WTC11 (cell line): ENCODE measurements around the gene PTPRJ. TPM values are rescaled to one million over a fixed set of nuclear protein-coding genes. Genes with fewer than 3 reads are reported as not detected.

ENCODE experiments used
- ATAC-seq: fragments of 200-7000 bp; cut with Tn5 transposase; 2 replicates; pipeline ENCODE4 v1.10.0; 2021; ENCODE audit warnings: mild to moderate bottlenecking, moderate library complexity
- CTCF ChIA-PET: fragments of 300-600 bp; sonication (Branson Sonifier 250); formaldehyde crosslinking; loops from one replicate; lab custom pipeline; 2021; ENCODE audit warnings: antibody characterized with exemption; lab: Charles Lee
- POLR2A ChIA-PET: fragments of 350-600 bp; sonication (Branson Sonifier 250); formaldehyde crosslinking; loops from one replicate; lab custom pipeline; 2021; ENCODE audit warnings: antibody characterized with exemption; lab: Charles Lee
- DNase-seq: peaks from one replicate; pipeline ENCODE4 v3.0.0; 2021; ENCODE audit warnings: low spot score
- H3K27ac Mint-ChIP-seq: 2 replicates; pipeline ENCODE4 v1.8.0; 2021; ENCODE audit warnings: mixed read lengths
- H3K27me3 Mint-ChIP-seq: 2 replicates; pipeline ENCODE4 v1.8.0; 2021; ENCODE audit warnings: low read depth, mild to moderate bottlenecking, moderate library complexity, mixed read lengths
- H3K36me3 Mint-ChIP-seq: 2 replicates; pipeline ENCODE4 v1.8.0; 2021; ENCODE audit warnings: mixed read lengths
- H3K4me1 Mint-ChIP-seq: 2 replicates; pipeline ENCODE4 v1.8.0; 2022; ENCODE audit warnings: mixed read lengths
- H3K4me3 Mint-ChIP-seq: 2 replicates; pipeline ENCODE4 v1.8.0; 2021; ENCODE audit warnings: mild to moderate bottlenecking, moderate library complexity, mixed read lengths
- H3K9me3 Mint-ChIP-seq: 2 replicates; pipeline ENCODE4 v1.8.0; 2021; ENCODE audit warnings: mixed read lengths
- ATF1 ChIP-seq: sonication (generic); formaldehyde crosslinking; IDR thresholded peaks from 2 replicates; pipeline ENCODE4 v1.8.1; 2023; ENCODE audit warnings: mild to moderate bottlenecking, moderate library complexity, missing genetic modification reagents
- ESRRA ChIP-seq: sonication (generic); formaldehyde crosslinking; IDR thresholded peaks from 2 replicates; pipeline ENCODE4 v1.8.1; 2022; ENCODE audit warnings: mild to moderate bottlenecking, missing genetic modification reagents, borderline replicate concordance
- FOXJ3 ChIP-seq: sonication (generic); formaldehyde crosslinking; IDR thresholded peaks from 2 replicates; pipeline ENCODE4 v1.9.0; 2021; ENCODE audit warnings: missing genetic modification reagents, mild to moderate bottlenecking, borderline replicate concordance
- JAZF1 ChIP-seq: fragments of 250-450 bp; sonication (Bioruptor Pico); IDR thresholded peaks from 2 replicates; pipeline ENCODE4 v1.9.0; 2021; ENCODE audit warnings: moderate library complexity, mild to moderate bottlenecking, inconsistent platforms
- SOX15 ChIP-seq: fragments of 250-450 bp; sonication (Bioruptor Pico); IDR thresholded peaks from 2 replicates; pipeline ENCODE4 v1.9.0; 2021; ENCODE audit warnings: mild to moderate bottlenecking
- SP1 ChIP-seq: sonication (generic); formaldehyde crosslinking; conservative IDR thresholded peaks from 2 replicates; pipeline ENCODE4 v1.8.1; 2022; ENCODE audit warnings: missing genetic modification reagents
- TEAD4 ChIP-seq: sonication (generic); formaldehyde crosslinking; IDR thresholded peaks from 2 replicates; pipeline ENCODE4 v1.8.0; 2022; ENCODE audit warnings: mild to moderate bottlenecking, missing genetic modification reagents
- total RNA-seq: library from RNA; stranded (reverse); gene quantifications from 3 replicates; pipeline ENCODE4 v1.2.3, GENCODE V29; 2021
- TF ChIP-seq, protein P1 (sequence below): fragments of 250-450 bp; sonication (Bioruptor Pico); conservative IDR thresholded peaks from 2 replicates; pipeline ENCODE4 v1.9.0; 2021; ENCODE audit warnings: mild to moderate bottlenecking
- TF ChIP-seq, protein P2 (sequence below): fragments of 250-450 bp; sonication (Bioruptor Pico); IDR thresholded peaks from 2 replicates; pipeline ENCODE4 v1.9.0; 2021; ENCODE audit warnings: mild to moderate bottlenecking
- TF ChIP-seq, protein P3 (sequence below): sonication (generic); formaldehyde crosslinking; IDR thresholded peaks from 2 replicates; pipeline ENCODE4 v1.8.1; 2023; ENCODE audit warnings: mild to moderate bottlenecking, missing genetic modification reagents
- TF ChIP-seq, protein P4 (sequence below): fragments of 250-450 bp; sonication (Bioruptor Pico); IDR thresholded peaks from 2 replicates; pipeline ENCODE4 v1.9.0; 2021; ENCODE audit warnings: mild to moderate bottlenecking, borderline replicate concordance
- TF ChIP-seq, protein P5 (sequence below): sonication (generic); formaldehyde crosslinking; IDR thresholded peaks from 2 replicates; pipeline ENCODE4 v1.8.1; 2022; ENCODE audit warnings: low read depth, mild to moderate bottlenecking, moderate library complexity, missing genetic modification reagents, borderline replicate concordance
- TF ChIP-seq, protein P6 (sequence below): sonication (generic); formaldehyde crosslinking; IDR thresholded peaks from 2 replicates; pipeline ENCODE4 v1.8.1; 2023; ENCODE audit warnings: mild to moderate bottlenecking, missing genetic modification reagents
- TF ChIP-seq, protein P7 (sequence below): sonication (generic); formaldehyde crosslinking; IDR thresholded peaks from 2 replicates; pipeline ENCODE4 v1.8.0; 2022; ENCODE audit warnings: mild to moderate bottlenecking, missing genetic modification reagents
- TF ChIP-seq, protein P8 (sequence below): sonication (generic); formaldehyde crosslinking; IDR thresholded peaks from 2 replicates; pipeline ENCODE4 v1.8.1; 2022; ENCODE audit warnings: low read depth, missing genetic modification reagents, borderline replicate concordance

The PTPRJ gene
- total RNA-seq, 1 experiment from 2014 or later: 19.5 TPM

DNA sequence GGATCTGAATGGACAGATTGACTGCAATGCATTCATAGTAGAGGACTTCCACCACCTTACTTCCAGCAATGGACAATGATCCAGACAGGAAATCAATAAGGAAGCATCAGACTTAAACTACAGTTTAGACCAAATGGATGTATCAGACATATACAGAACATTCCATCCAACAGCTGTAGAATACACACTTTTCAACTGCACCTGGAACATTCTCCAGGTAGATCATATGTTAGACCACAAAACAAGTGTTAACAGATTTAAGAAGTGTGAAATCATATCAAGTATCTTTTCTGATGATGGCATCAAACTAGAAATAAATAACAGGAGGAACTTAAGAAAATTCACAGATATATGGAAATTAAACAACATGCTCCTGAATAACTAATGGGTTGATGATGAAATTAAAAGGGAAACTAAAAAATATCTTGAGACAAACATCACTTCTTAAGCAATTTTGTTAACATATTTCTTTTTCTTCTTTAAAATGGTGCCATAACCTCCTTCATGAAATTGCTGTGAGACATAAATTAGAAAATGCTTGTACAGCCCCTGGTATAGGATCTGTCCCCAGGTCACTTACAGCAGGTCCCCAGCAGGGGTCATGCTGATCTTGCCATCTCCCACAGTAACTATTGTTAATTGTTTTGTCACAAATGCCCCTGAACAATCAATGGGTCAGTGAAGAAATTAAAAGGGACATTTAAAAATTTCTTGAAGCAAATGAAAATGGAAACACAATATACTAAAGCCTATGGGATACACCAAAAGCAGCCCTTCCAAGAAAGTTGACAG lies 136.3 kb downstream of the PTPRJ start:
- no peak overlapping the region for H3K4me3 Mint-ChIP-seq
- ChIA-PET POLR2A (no interaction called here), CTCF (interaction anchor here (0.7 to 1.6 kb wide), 6 partner anchors 9 to 147 kb away, joined by 3 to 5 read pairs (median 4); no protein-coding TSS in a partner anchor)
- ATAC-seq: peak; percentile 53; the same call in 1 of the 2 replicates
- no peaks in the 10 kb centered on the region for H3K27me3 Mint-ChIP-seq
- peaks cover 11% of the 10 kb centered on the region for H3K9me3 Mint-ChIP-seq
- H3K4me1 Mint-ChIP-seq: no peaks in the 10 kb centered on the region
- TF ChIP-seq, protein P1, sequence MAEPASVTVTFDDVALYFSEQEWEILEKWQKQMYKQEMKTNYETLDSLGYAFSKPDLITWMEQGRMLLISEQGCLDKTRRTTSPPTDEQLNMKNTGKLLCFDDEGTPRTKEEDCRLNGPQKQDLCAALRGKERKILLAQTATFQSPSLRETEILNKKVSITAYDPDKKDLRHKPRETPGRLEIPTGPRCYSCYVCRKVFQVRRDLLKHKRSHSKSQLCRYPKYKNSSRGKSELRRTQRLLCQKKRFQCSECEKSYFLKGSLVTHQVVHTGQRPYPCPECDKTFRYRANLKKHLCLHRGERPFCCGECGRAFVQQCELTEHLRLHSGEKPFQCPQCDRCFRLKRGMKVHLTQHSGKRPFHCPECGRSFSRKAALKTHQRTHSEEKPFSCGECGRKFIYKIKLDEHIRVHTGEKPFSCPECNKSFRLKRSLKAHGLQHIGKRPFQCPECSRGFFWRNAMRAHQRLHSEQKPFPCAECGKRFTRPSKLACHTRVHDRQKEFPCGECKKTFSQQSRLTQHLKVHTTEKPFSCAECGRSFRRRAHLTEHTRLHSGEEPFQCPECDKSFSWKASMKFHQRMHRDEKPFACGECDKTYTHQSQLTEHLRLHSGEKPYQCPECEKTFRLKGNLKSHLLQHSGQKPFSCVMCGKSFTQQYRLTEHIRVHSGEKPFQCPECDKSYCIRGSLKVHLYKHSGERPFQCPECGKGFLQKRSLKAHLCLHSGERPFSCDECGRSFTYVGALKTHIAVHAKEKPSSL (CRISPR knock-in tag): no peak
- TF ChIP-seq, protein P2, sequence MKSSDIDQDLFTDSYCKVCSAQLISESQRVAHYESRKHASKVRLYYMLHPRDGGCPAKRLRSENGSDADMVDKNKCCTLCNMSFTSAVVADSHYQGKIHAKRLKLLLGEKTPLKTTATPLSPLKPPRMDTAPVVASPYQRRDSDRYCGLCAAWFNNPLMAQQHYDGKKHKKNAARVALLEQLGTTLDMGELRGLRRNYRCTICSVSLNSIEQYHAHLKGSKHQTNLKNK: no peak
- TF ChIP-seq SOX15 (CRISPR knock-in tag) (no peak), TEAD4 (no peak), ESRRA (CRISPR knock-in tag) (no peak)
- TF ChIP-seq, protein P3, sequence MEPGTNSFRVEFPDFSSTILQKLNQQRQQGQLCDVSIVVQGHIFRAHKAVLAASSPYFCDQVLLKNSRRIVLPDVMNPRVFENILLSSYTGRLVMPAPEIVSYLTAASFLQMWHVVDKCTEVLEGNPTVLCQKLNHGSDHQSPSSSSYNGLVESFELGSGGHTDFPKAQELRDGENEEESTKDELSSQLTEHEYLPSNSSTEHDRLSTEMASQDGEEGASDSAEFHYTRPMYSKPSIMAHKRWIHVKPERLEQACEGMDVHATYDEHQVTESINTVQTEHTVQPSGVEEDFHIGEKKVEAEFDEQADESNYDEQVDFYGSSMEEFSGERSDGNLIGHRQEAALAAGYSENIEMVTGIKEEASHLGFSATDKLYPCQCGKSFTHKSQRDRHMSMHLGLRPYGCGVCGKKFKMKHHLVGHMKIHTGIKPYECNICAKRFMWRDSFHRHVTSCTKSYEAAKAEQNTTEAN (CRISPR knock-in tag): no peak
- no peak overlapping the region for H3K27ac Mint-ChIP-seq
- peak; percentile 31 for DNase-seq
- H3K36me3 Mint-ChIP-seq: peaks cover 11% of the 10 kb centered on the region

DNA sequence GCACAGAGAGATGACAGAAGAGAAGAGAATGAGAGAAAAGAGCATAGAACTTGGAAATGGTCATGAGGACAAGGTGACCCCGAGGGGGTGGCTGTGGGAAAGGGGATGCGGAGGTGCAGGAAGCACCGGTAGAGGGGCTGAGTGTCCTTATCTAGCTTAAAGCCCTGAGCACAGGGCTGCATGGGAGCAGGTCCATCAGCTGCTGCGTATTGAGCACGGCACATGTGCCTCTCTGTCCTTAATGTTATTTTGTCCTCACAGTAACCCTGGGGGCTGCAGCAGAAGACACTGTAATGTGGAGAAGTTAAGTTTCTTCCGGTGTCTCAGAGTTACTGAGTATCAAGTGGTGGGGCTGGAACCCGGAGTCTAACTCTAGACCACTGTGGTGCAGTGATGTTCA lies 141.9 kb downstream of the PTPRJ start:
- H3K36me3 Mint-ChIP-seq: peaks cover 12% of the 10 kb centered on the region
- ChIA-PET POLR2A (no interaction called here), CTCF (interaction anchor here (1.6 kb wide), 1 partner anchor 13 kb away, joined by 8 read pairs; no protein-coding TSS in a partner anchor)
- ATAC-seq (no peak), DNase-seq (no peak)
- H3K27ac Mint-ChIP-seq: no peak overlapping the region
- H3K27me3 Mint-ChIP-seq: no peaks in the 10 kb centered on the region
- H3K4me3 Mint-ChIP-seq: no peak overlapping the region
- no peaks in the 10 kb centered on the region for H3K9me3 Mint-ChIP-seq
- peaks cover 6% of the 10 kb centered on the region for H3K4me1 Mint-ChIP-seq
- TF ChIP-seq, protein P4, sequence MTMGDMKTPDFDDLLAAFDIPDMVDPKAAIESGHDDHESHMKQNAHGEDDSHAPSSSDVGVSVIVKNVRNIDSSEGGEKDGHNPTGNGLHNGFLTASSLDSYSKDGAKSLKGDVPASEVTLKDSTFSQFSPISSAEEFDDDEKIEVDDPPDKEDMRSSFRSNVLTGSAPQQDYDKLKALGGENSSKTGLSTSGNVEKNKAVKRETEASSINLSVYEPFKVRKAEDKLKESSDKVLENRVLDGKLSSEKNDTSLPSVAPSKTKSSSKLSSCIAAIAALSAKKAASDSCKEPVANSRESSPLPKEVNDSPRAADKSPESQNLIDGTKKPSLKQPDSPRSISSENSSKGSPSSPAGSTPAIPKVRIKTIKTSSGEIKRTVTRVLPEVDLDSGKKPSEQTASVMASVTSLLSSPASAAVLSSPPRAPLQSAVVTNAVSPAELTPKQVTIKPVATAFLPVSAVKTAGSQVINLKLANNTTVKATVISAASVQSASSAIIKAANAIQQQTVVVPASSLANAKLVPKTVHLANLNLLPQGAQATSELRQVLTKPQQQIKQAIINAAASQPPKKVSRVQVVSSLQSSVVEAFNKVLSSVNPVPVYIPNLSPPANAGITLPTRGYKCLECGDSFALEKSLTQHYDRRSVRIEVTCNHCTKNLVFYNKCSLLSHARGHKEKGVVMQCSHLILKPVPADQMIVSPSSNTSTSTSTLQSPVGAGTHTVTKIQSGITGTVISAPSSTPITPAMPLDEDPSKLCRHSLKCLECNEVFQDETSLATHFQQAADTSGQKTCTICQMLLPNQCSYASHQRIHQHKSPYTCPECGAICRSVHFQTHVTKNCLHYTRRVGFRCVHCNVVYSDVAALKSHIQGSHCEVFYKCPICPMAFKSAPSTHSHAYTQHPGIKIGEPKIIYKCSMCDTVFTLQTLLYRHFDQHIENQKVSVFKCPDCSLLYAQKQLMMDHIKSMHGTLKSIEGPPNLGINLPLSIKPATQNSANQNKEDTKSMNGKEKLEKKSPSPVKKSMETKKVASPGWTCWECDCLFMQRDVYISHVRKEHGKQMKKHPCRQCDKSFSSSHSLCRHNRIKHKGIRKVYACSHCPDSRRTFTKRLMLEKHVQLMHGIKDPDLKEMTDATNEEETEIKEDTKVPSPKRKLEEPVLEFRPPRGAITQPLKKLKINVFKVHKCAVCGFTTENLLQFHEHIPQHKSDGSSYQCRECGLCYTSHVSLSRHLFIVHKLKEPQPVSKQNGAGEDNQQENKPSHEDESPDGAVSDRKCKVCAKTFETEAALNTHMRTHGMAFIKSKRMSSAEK (CRISPR knock-in tag): no peak
- TF ChIP-seq, protein P1 (CRISPR knock-in tag): no peak
- TF ChIP-seq, protein P5, sequence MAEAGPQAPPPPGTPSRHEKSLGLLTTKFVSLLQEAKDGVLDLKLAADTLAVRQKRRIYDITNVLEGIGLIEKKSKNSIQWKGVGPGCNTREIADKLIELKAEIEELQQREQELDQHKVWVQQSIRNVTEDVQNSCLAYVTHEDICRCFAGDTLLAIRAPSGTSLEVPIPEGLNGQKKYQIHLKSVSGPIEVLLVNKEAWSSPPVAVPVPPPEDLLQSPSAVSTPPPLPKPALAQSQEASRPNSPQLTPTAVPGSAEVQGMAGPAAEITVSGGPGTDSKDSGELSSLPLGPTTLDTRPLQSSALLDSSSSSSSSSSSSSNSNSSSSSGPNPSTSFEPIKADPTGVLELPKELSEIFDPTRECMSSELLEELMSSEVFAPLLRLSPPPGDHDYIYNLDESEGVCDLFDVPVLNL (CRISPR knock-in tag): no peak
- TF ChIP-seq, protein P6, sequence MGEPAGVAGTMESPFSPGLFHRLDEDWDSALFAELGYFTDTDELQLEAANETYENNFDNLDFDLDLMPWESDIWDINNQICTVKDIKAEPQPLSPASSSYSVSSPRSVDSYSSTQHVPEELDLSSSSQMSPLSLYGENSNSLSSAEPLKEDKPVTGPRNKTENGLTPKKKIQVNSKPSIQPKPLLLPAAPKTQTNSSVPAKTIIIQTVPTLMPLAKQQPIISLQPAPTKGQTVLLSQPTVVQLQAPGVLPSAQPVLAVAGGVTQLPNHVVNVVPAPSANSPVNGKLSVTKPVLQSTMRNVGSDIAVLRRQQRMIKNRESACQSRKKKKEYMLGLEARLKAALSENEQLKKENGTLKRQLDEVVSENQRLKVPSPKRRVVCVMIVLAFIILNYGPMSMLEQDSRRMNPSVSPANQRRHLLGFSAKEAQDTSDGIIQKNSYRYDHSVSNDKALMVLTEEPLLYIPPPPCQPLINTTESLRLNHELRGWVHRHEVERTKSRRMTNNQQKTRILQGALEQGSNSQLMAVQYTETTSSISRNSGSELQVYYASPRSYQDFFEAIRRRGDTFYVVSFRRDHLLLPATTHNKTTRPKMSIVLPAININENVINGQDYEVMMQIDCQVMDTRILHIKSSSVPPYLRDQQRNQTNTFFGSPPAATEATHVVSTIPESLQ (CRISPR knock-in tag): no peak
- TF ChIP-seq ATF1 (CRISPR knock-in tag) (no peak), FOXJ3 (CRISPR knock-in tag) (no peak), SP1 (CRISPR knock-in tag) (no peak), JAZF1 (CRISPR knock-in tag) (no peak)
- TF ChIP-seq, protein P7, sequence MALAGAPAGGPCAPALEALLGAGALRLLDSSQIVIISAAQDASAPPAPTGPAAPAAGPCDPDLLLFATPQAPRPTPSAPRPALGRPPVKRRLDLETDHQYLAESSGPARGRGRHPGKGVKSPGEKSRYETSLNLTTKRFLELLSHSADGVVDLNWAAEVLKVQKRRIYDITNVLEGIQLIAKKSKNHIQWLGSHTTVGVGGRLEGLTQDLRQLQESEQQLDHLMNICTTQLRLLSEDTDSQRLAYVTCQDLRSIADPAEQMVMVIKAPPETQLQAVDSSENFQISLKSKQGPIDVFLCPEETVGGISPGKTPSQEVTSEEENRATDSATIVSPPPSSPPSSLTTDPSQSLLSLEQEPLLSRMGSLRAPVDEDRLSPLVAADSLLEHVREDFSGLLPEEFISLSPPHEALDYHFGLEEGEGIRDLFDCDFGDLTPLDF (CRISPR knock-in tag): no peak
- TF ChIP-seq, protein P8, sequence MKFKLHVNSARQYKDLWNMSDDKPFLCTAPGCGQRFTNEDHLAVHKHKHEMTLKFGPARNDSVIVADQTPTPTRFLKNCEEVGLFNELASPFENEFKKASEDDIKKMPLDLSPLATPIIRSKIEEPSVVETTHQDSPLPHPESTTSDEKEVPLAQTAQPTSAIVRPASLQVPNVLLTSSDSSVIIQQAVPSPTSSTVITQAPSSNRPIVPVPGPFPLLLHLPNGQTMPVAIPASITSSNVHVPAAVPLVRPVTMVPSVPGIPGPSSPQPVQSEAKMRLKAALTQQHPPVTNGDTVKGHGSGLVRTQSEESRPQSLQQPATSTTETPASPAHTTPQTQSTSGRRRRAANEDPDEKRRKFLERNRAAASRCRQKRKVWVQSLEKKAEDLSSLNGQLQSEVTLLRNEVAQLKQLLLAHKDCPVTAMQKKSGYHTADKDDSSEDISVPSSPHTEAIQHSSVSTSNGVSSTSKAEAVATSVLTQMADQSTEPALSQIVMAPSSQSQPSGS (CRISPR knock-in tag): no peak
